Heart left ventricle (tissue), 16 donors: Measurements from ENCODE around the gene KCNC4. TPM values are rescaled to one million over a fixed set of nuclear protein-coding genes. Genes with fewer than 3 reads are reported as not detected.
A peak's percentile ranks its signal among the peaks of the same experiment; 100 is the strongest.

Experiments
- ATAC-seq, 4 donors: fragments of 200-7000 bp; cut with Tn5 transposase; one replicate each; pipeline ENCODE4 v1.9.1; 2020 to 2022; ENCODE audit warnings: moderate library complexity in 4 of 4, mild to moderate bottlenecking in 3 of 4, moderate number of reproducible peaks in 1 of 4
- DNase-seq, 5 donors: peaks; one replicate each; pipeline ENCODE4 v3.0.0-alpha.2; 2020
- H3K27ac ChIP-seq, 12 donors: fragments of 200-600 bp; sonication (generic) in 4 of 12; one replicate each; pipeline versions ENCODE4 v1.5.0 to v1.8.0; 2016 to 2022; ENCODE audit warnings: mild to moderate bottlenecking in 2 of 12
- H3K27me3 ChIP-seq, 9 donors: fragments of 200-600 bp; sonication (generic) in 2 of 9; one replicate each; pipeline versions ENCODE4 v1.5.1 to v1.8.0; 2016 to 2022; ENCODE audit warnings: mild to moderate bottlenecking in 3 of 9
- H3K36me3 ChIP-seq, 9 donors: fragments of 200-600 bp; sonication (generic) in 2 of 9; one replicate each; pipeline versions ENCODE4 v1.5.0 to v1.8.0; 2018 to 2022; ENCODE audit warnings: mild to moderate bottlenecking in 2 of 9
- H3K4me1 ChIP-seq, 12 donors: fragments of 200-600 bp; sonication (generic) in 4 of 12; one replicate each; pipeline versions ENCODE4 v1.5.0 to v1.8.0; 2016 to 2022; ENCODE audit warnings: mild to moderate bottlenecking in 3 of 12
- H3K4me3 ChIP-seq, 12 donors: fragments of 200-600 bp; sonication (generic) in 4 of 12; one replicate each; pipeline versions ENCODE4 v1.5.0 to v1.8.0; 2017 to 2022; ENCODE audit warnings: mild to moderate bottlenecking in 9 of 12, moderate library complexity in 4 of 12
- H3K9me3 ChIP-seq, 12 donors: fragments of 200-600 bp; sonication (generic) in 4 of 12; one replicate each; pipeline versions ENCODE4 v1.5.0 to v1.8.0; 2016 to 2022; ENCODE audit warnings: mild to moderate bottlenecking in 1 of 12
- POLR2A ChIP-seq, 2 donors: fragments of 450-650 bp; IDR thresholded peaks; one replicate each; pipeline ENCODE4 v1.6.1; 2017; ENCODE audit warnings: antibody characterized with exemption in 2 of 2, mild to moderate bottlenecking in 2 of 2, moderate library complexity in 2 of 2
- WGBS, 4 donors: extraction: QIAGEN DNeasy Blood & Tissue Kit in 2 of 4; methylation state at CpG; one replicate each; pipeline versions ENCODE4 v1.1.5 to v1.1.7; 2013 to 2018; 5-methylcytosine and 5-hydroxymethylcytosine counted together
- intact Hi-C, 10 donors: fragments of 100-400 bp; cut with DNase I; formaldehyde crosslinking; loops; one replicate each; pipeline versions ENCODE4 v1.11.1 to v1.14.2; 2022
- long read RNA-seq, 3 donors: library from polyadenylated mRNA; unstranded; transcript quantifications; one replicate each; pipeline ENCODE4 v2.0.0, GENCODE V29; 2020 to 2021
- polyA plus RNA-seq, 2 donors: library from polyadenylated mRNA; stranded (reverse); fragments of 200-250 nt; gene quantifications; one replicate each; pipeline ENCODE4 v1.2.3, GENCODE V29; 2013
- total RNA-seq, 9 donors: library from RNA; depleted of rRNA in 2 of 9; stranded (reverse); fragments of >200 nt in 2 of 9; fragmentation: NEBNext Ultra II Directional in 3 of 9; extraction: Animal tissue kit (Norgen Biotek cat#: 25700) in 3 of 9; gene quantifications; one replicate each; pipeline versions ENCODE4 v1.1.0 to v1.2.4, GENCODE V29; 2016 to 2023
- TF ChIP-seq, protein P1 (sequence below), 12 donors: fragments of 200-600 bp; sonication (generic) in 4 of 12; IDR thresholded peaks; one replicate each; pipeline versions ENCODE4 v1.5.0 to v1.8.0; 2018 to 2022; ENCODE audit warnings: antibody characterized with exemption in 12 of 12, mild to moderate bottlenecking in 5 of 12
- donor health status: ischemic (EF 13 %, LVEDD 7.1; RV severe dilation, severe dysfunction).
- donor health status: healthy with polysubstance abuse.
- donor health status: DM: no; HTN: yes; CAD: no.
- donor health status: DM: no; HTN: no; CAD: no.
- donor health status: ischemic (EF 25% LVEDD 6.9; RV normal size, moderate dysfunction).
- donor health status: ischemic (EF 25% LVEDD 5.7; RV mildly dilated, moderate dysfunction).
- donor health status: healthy.
- donor health status: DM: yes; HTN: yes; CAD: no.
- donor health status: ischemic (EF 35%, LVEDD 5.7; RV mildly dilated, moderate dysfunction).
- donor health status: nonischemic (EF 11% LVEDD 7.7; RV severe dilation, severe dysfunction).
- donor health status: DM: yes; HTN: yes; CAD: no.
- donor health status: PGD.
- donor health status: ischemic (EF 29% LVEDD 5.4; RV normal size, mild dysfunction).
- donor health status: nonischemic (EF 23%, LVEDD 6.1; RV moderate dilation, normal function).

The KCNC4 gene
- 10 to 100 TPM in 3 of 9 donors, 1 to 10 TPM in 6; 4.9 to 15.2 (median 6.7) TPM for total RNA-seq
- 1 to 10 TPM; 2.4 to 3.1 TPM for polyA plus RNA-seq
- long read RNA-seq, donor 1, full-length matches to known transcripts: 6 of 9 reads
- long read RNA-seq, donor 1, partial matches to known transcripts: 1 of 9 reads
- long read RNA-seq, donor 1, other reads (novel, unspliced or antisense): 2 of 9 reads
- long read RNA-seq, donor 2, partial matches to known transcripts: 1 of 4 reads
- long read RNA-seq, donor 2, other reads (novel, unspliced or antisense): 2 of 4 reads
- long read RNA-seq, donor 3, full-length matches to known transcripts: 7 of 12 reads
- long read RNA-seq, donor 3, partial matches to known transcripts: 0 of 12 reads
- long read RNA-seq, donor 3, other reads (novel, unspliced or antisense): 5 of 12 reads

DNA sequence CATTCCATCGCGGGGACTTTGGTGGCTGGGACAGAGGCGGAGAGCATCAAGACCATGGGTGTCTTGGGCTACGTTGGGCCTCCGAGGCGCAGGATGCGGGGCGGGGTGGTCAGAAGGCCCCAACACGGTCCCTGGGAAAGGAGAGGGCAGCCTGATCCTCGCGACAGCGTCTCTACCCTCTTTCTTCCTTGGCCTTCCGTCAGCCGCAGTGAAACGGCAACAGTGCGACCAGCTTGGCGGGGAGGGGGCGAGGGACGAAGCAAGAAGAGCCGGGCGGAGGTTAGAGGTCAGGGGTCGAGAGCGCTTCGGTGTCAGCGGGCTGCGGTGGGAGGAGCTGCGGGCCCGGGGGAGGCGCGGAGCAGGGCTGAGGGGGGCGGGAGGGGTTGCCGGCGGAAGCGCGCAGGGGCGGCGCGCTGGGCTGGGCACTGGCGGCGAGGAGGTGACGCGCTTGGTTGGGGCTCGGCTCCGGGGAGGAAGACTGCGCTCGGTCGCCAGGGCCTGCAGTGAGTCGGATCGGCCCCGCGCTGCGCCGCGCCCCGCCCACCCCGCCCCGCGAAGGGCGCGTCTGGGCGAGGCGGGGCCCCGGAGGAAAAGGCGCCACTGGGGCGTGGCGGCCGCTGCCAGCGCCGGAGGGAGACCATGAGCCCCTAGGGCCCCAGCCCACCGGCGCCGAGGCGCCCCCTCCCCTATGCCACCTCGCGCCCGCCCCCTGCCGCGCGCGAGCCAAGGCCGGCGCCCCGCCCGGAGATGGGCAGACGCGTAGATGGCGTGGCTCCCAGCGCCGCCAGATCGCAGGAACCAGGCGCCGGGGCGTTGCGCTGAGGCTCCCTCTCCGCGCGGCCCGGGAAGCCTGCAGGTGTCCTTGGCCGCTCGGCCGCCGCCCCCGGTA lies at the start of gene KCNC4:
TSS of gene KCNC4 (plus strand) at position 600 of the 889 bp plus-strand sequence. CDS start 1,186 bp downstream, outside the sequence.
- intact Hi-C loops: loop anchor here in 7 of 10 donors (1.0 to 10.0 kb wide), 7 partner anchors 53 to 405 kb away; partner anchors contain the start of gene LAMTOR5 (in 6 of the 7)
- ATAC-seq (peak; percentile 78 to 95 (median 93)), DNase-seq (peak; percentile 92 to 95 (median 92))
- no peaks in the 10 kb centered on the region for H3K9me3 ChIP-seq
- TF ChIP-seq POLR2A (IDR thresholded peaks at IDR 0.05): peak in 1 of 2 donors; percentile 58
- TF ChIP-seq, protein P1, sequence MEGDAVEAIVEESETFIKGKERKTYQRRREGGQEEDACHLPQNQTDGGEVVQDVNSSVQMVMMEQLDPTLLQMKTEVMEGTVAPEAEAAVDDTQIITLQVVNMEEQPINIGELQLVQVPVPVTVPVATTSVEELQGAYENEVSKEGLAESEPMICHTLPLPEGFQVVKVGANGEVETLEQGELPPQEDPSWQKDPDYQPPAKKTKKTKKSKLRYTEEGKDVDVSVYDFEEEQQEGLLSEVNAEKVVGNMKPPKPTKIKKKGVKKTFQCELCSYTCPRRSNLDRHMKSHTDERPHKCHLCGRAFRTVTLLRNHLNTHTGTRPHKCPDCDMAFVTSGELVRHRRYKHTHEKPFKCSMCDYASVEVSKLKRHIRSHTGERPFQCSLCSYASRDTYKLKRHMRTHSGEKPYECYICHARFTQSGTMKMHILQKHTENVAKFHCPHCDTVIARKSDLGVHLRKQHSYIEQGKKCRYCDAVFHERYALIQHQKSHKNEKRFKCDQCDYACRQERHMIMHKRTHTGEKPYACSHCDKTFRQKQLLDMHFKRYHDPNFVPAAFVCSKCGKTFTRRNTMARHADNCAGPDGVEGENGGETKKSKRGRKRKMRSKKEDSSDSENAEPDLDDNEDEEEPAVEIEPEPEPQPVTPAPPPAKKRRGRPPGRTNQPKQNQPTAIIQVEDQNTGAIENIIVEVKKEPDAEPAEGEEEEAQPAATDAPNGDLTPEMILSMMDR (IDR thresholded peaks at IDR 0.05): peak in 4 of 12 donors; percentile 4 to 16 (median 7)
- H3K4me1 ChIP-seq: peaks cover 0 to 52% (median 22%) of the 10 kb centered on the region in 12 donors
- H3K36me3 ChIP-seq: no peaks in the 10 kb centered on the region
- H3K4me3 ChIP-seq: peak within 1 kb of the TSS; percentile 60 to 90 (median 82)
- H3K27ac ChIP-seq: peak within 1 kb of the TSS; percentile 60 to 93 (median 87)
- H3K27me3 ChIP-seq: peaks cover 0 to 13% (median 0%) of the 10 kb centered on the region in 9 donors
- 2 to 14% (median 5%) methylated on average over 25 to 103 of the region's 103 CpGs for WGBS, 4 donors

DNA sequence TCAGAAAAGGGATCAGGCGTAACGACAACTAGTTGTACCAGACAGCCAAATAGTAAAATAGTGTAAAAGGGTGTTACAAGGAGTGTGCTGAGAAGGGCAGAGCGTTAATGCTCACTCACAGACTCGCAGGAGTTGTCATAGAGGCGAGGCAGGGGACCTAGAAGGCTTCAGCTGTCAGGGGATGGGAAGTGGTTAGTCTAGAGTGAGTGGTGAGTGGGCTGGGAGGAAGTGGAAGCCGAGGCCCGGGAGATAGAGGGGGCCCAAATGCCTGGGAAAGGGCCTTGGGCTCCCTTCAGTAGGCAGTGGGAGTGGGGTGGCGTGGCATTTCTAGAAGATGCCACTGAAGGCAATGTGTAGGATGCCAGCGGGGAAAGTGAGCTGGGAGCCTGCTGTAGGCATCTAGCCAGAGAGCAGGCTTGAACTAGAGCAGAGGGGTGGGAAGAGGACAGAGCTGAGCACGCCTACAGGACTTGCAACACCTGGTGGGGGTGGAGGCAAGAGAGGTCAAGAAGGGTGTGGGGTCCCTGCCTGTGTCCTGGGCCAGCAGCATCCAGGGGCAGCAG lies 49.5 kb upstream of the KCNC4 start:
- Histone ChIP-seq H3K27me3 (peaks cover 0 to 5% (median 0%) of the 10 kb centered on the region in 9 donors), H3K4me3 (no peak overlapping the region), H3K4me1 (peaks cover 0 to 4% (median 0%) of the 10 kb centered on the region in 12 donors), H3K36me3 (no peaks in the 10 kb centered on the region), H3K27ac (no peak overlapping the region), H3K9me3 (no peaks in the 10 kb centered on the region)
- TF ChIP-seq POLR2A (IDR thresholded peaks at IDR 0.05): no peak
- TF ChIP-seq, protein P1 (IDR thresholded peaks at IDR 0.05): no peak
- DNase-seq (no peak), ATAC-seq (no peak)
- intact Hi-C loops: no loop called here
- 57 to 68% (median 66%) methylated on average over 10 of the region's 10 CpGs for WGBS, 4 donors

DNA sequence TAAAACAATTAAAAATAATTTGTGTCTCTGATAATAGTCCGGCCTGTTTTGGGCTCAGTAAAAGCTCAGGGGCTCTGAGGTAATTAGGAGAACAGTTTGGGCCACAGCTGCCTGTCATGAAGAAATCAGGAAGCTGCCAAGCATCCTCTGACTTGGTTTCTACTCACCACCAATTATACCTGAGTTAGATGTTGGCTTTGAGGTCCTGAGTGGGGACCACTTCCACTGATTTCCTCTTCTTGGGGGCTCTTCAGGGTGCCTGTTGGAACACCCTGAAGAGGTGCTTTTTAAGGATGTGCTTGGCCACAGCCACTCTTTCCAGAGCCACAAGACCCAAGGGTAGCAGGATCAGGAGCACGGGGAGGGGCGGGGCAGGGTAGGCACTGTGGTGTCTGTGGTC lies 48.9 kb upstream of the KCNC4 start:
- H3K4me1 ChIP-seq: peaks cover 0 to 4% (median 0%) of the 10 kb centered on the region in 12 donors
- no peaks in the 10 kb centered on the region for H3K36me3 ChIP-seq
- intact Hi-C loops: no loop called here
- TF ChIP-seq, protein P1 (IDR thresholded peaks at IDR 0.05): no peak
- TF ChIP-seq POLR2A (IDR thresholded peaks at IDR 0.05): no peak
- no peaks in the 10 kb centered on the region for H3K9me3 ChIP-seq
- H3K27ac ChIP-seq: no peak overlapping the region
- H3K27me3 ChIP-seq: peaks cover 0 to 3% (median 0%) of the 10 kb centered on the region in 9 donors
- 84 to 97% (median 89%) methylated on average over 3 of the region's 3 CpGs for WGBS, 4 donors
- no peak overlapping the region for H3K4me3 ChIP-seq
- DNase-seq (no peak), ATAC-seq (no peak)
